ENCODE results near the gene TTC7B. TPM values are rescaled to one million over a fixed set of nuclear protein-coding genes. Genes with fewer than 3 reads are reported as not detected.

Gene TTC7B
- total RNA-seq, 2 donors from 2014 or later, result 25.0 to 40.7 TPM

DNA sequence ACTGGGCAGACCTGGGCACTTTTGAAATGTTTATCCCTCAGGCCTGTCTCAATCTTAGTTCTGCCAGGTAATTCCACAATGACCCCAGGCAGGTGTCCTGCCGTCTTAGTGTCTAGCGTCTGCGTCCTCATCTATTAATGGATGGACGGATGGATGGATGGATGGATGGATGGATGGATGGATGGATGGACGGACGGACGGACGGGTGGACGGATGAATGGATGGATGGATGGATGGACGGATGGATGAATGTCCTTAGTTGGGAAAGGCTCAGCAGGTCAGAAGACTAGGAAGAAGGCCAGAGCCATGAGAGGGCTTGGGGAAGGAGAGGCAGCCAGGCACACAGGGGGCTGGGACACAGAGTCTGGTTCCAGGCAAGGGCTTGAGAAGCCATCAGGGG, 278.1 kb downstream of the TTC7B start:
- no peaks in the 10 kb centered on the region for H3K36me3 ChIP-seq
- no peaks in the 10 kb centered on the region for H3K4me1 ChIP-seq (replicated peaks)
- no peak overlapping the region for H3K27ac ChIP-seq
- H3K27me3 ChIP-seq (replicated peaks; ENCODE audit: insufficient read depth), result no peaks in the 10 kb centered on the region
- intact Hi-C loops (cut with DNase I), result no loop called here
- 85% methylated on average over 10 of the region's 10 CpGs for WGBS
- DNase-seq (ENCODE audit: low spot score), result no peak
- no peak overlapping the region for H3K4me3 ChIP-seq
- no peaks in the 10 kb centered on the region for H3K9me3 ChIP-seq
- no peak for TF ChIP-seq POLR2AphosphoS5 (IDR thresholded peaks at IDR 0.05)
- no peak for TF ChIP-seq POLR2A (IDR thresholded peaks at IDR 0.05)
- TF ChIP-seq CTCF (IDR thresholded peaks at IDR 0.05), result no peak

- no peak overlapping the region for H3K27ac ChIP-seq
- H3K36me3 ChIP-seq, result no peaks in the 10 kb centered on the region
- no peak for DNase-seq (ENCODE audit: low spot score)
- H3K27me3 ChIP-seq (replicated peaks; ENCODE audit: insufficient read depth), result no peaks in the 10 kb centered on the region
- H3K9me3 ChIP-seq, result no peaks in the 10 kb centered on the region
- no peak for TF ChIP-seq CTCF (IDR thresholded peaks at IDR 0.05)
- no peak for TF ChIP-seq POLR2A (IDR thresholded peaks at IDR 0.05)
- TF ChIP-seq POLR2AphosphoS5 (IDR thresholded peaks at IDR 0.05), result no peak
- intact Hi-C loops (cut with DNase I), result no loop called here
- no peaks in the 10 kb centered on the region for H3K4me1 ChIP-seq (replicated peaks)
- WGBS, result 69% methylated on average over 23 of the region's 23 CpGs
- H3K4me3 ChIP-seq, result no peak overlapping the region
Observed at GRCh38 chr14:90536511-90537191, 279.6 kb downstream of the TTC7B start.

GRCh38 chr14:90536092-90536491, 280.1 kb downstream of the TTC7B start:
- intact Hi-C loops (cut with DNase I), result no loop called here
- 46% methylated on average over 11 of the region's 11 CpGs for WGBS
- no peaks in the 10 kb centered on the region for H3K27me3 ChIP-seq (replicated peaks; ENCODE audit: insufficient read depth)
- TF ChIP-seq POLR2A (IDR thresholded peaks at IDR 0.05), result no peak
- no peak for TF ChIP-seq POLR2AphosphoS5 (IDR thresholded peaks at IDR 0.05)
- TF ChIP-seq CTCF (IDR thresholded peaks at IDR 0.05), result no peak
- H3K4me3 ChIP-seq, result no peak overlapping the region
- DNase-seq (ENCODE audit: low spot score), result no peak
- no peak overlapping the region for H3K27ac ChIP-seq
- no peaks in the 10 kb centered on the region for H3K4me1 ChIP-seq (replicated peaks)
- no peaks in the 10 kb centered on the region for H3K36me3 ChIP-seq
- H3K9me3 ChIP-seq, result no peaks in the 10 kb centered on the region

DNA sequence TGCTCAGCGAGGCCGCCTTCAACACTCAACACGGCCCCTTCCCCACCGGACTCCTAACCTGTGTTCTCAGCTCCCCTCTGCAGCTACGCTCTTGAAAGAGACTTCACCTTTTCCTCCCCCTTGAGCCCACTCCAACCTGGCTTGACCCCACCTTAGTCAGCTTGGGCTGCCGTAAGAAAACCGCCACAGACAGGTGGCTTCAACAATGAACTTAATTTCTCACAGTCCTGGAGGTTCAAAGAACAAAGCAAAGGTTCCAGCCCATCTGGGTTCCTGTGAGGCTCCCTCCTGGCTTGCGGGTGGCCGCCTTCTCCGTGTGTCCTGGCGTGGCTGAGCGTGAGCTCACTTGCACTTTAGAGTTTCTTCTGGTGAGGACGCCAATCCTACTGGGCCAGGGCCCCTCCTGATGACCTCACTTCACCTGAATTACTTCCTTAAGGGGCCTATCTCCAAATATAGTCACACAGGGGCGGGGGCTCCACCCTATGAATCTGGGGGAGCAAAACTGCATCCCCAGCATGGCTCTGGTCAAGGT, 280.6 kb downstream of the TTC7B start:
- no peaks in the 10 kb centered on the region for H3K9me3 ChIP-seq
- no peak for DNase-seq (ENCODE audit: low spot score)
- no peaks in the 10 kb centered on the region for H3K4me1 ChIP-seq (replicated peaks)
- no peaks in the 10 kb centered on the region for H3K27me3 ChIP-seq (replicated peaks; ENCODE audit: insufficient read depth)
- no peak for TF ChIP-seq POLR2AphosphoS5 (IDR thresholded peaks at IDR 0.05)
- no peak for TF ChIP-seq CTCF (IDR thresholded peaks at IDR 0.05)
- TF ChIP-seq POLR2A (IDR thresholded peaks at IDR 0.05), result no peak
- intact Hi-C loops (cut with DNase I), result no loop called here
- H3K4me3 ChIP-seq, result no peak overlapping the region
- no peaks in the 10 kb centered on the region for H3K36me3 ChIP-seq
- H3K27ac ChIP-seq, result no peak overlapping the region
- WGBS, result 92% methylated on average over 14 of the region's 14 CpGs

All from prostate gland (tissue), 2 donors.